Ectodermal cell (in vitro differentiated cells): Measurements from ENCODE around the gene CNGA2.

ENCODE experiments used
- H3K27ac ChIP-seq: 2 replicates; pipeline ENCODE4 v1.7.0; 2013; ENCODE audit warnings: mild to moderate bottlenecking, low read depth, low read length; ENCODE audit not compliant: insufficient read depth, poor library complexity, severe bottlenecking
- H3K27me3 ChIP-seq: 2 replicates; pipeline ENCODE4 v1.7.0; 2013; ENCODE audit warnings: mild to moderate bottlenecking, low read length; ENCODE audit not compliant: insufficient read depth, control insufficient read depth, poor library complexity, severe bottlenecking
- H3K36me3 ChIP-seq: one replicate; pipeline ENCODE4 v1.7.0; 2013; ENCODE audit warnings: low read length; ENCODE audit not compliant: control insufficient read depth, insufficient read depth
- H3K4me1 ChIP-seq: one replicate; pipeline ENCODE4 v1.7.0; 2013; ENCODE audit warnings: low read length; ENCODE audit not compliant: control insufficient read depth, insufficient read depth
- H3K4me3 ChIP-seq: 2 replicates; pipeline ENCODE4 v1.7.0; 2013; ENCODE audit warnings: low read depth, low read length, control low read depth; ENCODE audit not compliant: insufficient read depth
- H3K9me3 ChIP-seq: 2 replicates; pipeline ENCODE4 v1.7.0; 2013; ENCODE audit warnings: mild to moderate bottlenecking, low read length, moderate library complexity; ENCODE audit not compliant: control insufficient read depth
- WGBS, 2 experiments: methylation state at CpG; one replicate each; pipeline ENCODE4 v1.1.7; 2013; ENCODE audit warnings: missing lambda C conversion rate in 2 of 2; 5-methylcytosine and 5-hydroxymethylcytosine counted together

Gene CNGA2

GRCh38 chrX:151791961-151792360 lies 57.4 kb downstream of the CNGA2 start:
- H3K4me1 ChIP-seq, result no peaks in the 10 kb centered on the region
- no peaks in the 10 kb centered on the region for H3K36me3 ChIP-seq

GRCh38 chrX:151792505-151792904 lies 58.0 kb downstream of the CNGA2 start:
- H3K4me3 ChIP-seq, result no peak overlapping the region
- H3K4me1 ChIP-seq, result no peaks in the 10 kb centered on the region
- H3K27ac ChIP-seq, result no peak overlapping the region
- WGBS, 2 experiments, result 95% methylated on average over 5 of the region's 5 CpGs
- no peaks in the 10 kb centered on the region for H3K27me3 ChIP-seq
- H3K36me3 ChIP-seq, result no peaks in the 10 kb centered on the region
- H3K9me3 ChIP-seq, result no peaks in the 10 kb centered on the region

More at GRCh38 chrX:151791961-151792360, 57.4 kb downstream of the CNGA2 start:
- Histone ChIP-seq H3K27me3 (no peaks in the 10 kb centered on the region), H3K4me3 (no peak overlapping the region), H3K9me3 (no peaks in the 10 kb centered on the region), H3K27ac (no peak overlapping the region)
- WGBS, 2 experiments, result 89% methylated on average over 3 of the region's 3 CpGs

GRCh38 chrX:151793886-151794285 lies 59.3 kb downstream of the CNGA2 start:
- Histone ChIP-seq H3K4me3 (no peak overlapping the region), H3K27me3 (no peaks in the 10 kb centered on the region), H3K4me1 (no peaks in the 10 kb centered on the region), H3K36me3 (no peaks in the 10 kb centered on the region), H3K27ac (no peak overlapping the region), H3K9me3 (no peaks in the 10 kb centered on the region)
- WGBS, 2 experiments, result 86 to 87% methylated on average over 3 of the region's 3 CpGs
